Neutrophil (primary cell): ENCODE results near the gene HYAL1.
A peak's percentile ranks its signal among the peaks of the same experiment; 100 is the strongest.

Source experiments
- H3K27ac ChIP-seq: fragments of 200-600 bp; sonication (generic); 2 replicates; pipeline ENCODE4 v1.5.1; 2016; ENCODE audit warnings: mild to moderate bottlenecking, moderate library complexity
- H3K27me3 ChIP-seq: fragments of 200-600 bp; sonication (generic); 2 replicates; pipeline ENCODE4 v1.6.0; 2016; ENCODE audit warnings: mild to moderate bottlenecking
- H3K36me3 ChIP-seq: fragments of 200-600 bp; sonication (generic); 2 replicates; pipeline ENCODE4 v1.5.1; 2017
- H3K4me1 ChIP-seq, 2 experiments: fragments of 200-600 bp in 1 of 2; sonication (generic) in 1 of 2; 1 replicate in 1 of 2; 2 replicates in 1 of 2; pipeline versions ENCODE4 v1.5.1 to v1.6.1; 2013 to 2016; ENCODE audit warnings: low read depth in 1 of 2, low read length in 1 of 2, mild to moderate bottlenecking in 1 of 2, moderate library complexity in 1 of 2; ENCODE audit not compliant: control insufficient read depth in 1 of 2, insufficient read depth in 1 of 2
- H3K4me3 ChIP-seq, 2 experiments: fragments of 200-600 bp in 1 of 2; sonication (generic) in 1 of 2; 1 replicate in 1 of 2; 2 replicates in 1 of 2; pipeline ENCODE4 v1.5.1; 2013 to 2016; ENCODE audit warnings: low read depth in 1 of 2, low read length in 1 of 2, mild to moderate bottlenecking in 1 of 2, moderate library complexity in 1 of 2
- H3K9me3 ChIP-seq: fragments of 200-600 bp; sonication (generic); 2 replicates; pipeline ENCODE4 v1.5.1; 2016
- TF ChIP-seq, protein P1 (sequence below): fragments of 200-600 bp; sonication (generic); IDR thresholded peaks from 2 replicates; pipeline ENCODE4 v1.5.1; 2016; ENCODE audit warnings: antibody characterized with exemption

The HYAL1 gene

DNA sequence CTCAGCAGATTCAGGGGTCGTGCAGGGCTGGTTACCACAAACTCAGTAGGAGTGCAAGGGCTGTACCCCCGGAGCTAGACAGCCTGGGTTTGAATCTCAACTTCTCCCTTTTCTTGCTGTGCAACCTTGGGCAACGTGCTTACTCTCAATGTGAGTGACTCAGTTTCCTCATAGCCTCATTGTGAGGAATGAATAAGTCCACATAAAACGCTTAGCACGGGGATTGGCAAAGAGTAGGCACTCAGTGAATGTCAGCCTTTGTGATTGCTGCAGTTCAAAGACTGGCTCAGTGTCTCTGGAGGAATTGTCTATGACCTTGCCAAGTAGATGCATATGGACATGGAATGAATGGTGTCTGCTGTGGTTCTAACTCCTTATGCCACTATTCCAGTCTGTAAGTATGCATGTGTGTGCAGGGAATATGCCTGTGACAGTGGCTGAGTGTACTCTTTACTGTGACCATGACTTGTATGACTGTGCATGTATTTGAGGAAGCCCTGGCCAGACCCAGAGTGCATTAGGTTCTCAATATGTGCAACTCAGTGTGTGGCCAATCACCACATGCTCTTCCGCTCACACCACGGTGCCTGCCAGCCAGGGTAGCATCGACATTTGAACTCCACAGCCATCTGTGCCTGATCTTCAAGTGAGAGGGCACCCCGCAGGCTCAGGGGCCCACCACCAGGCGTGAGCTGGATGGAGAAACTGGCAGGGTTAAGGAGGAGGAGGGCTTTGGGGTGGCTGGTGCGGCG, 3.3 kb downstream of the HYAL1 start:
- Histone ChIP-seq H3K27ac (peak overlapping the region; percentile 97), H3K4me1 (peaks cover 37 to 40% of the 10 kb centered on the region in 2 experiments), H3K4me3 (peak overlapping the region; percentile 72 to 80), H3K36me3 (no peaks in the 10 kb centered on the region), H3K9me3 (no peaks in the 10 kb centered on the region), H3K27me3 (no peaks in the 10 kb centered on the region)
- TF ChIP-seq, protein P1, sequence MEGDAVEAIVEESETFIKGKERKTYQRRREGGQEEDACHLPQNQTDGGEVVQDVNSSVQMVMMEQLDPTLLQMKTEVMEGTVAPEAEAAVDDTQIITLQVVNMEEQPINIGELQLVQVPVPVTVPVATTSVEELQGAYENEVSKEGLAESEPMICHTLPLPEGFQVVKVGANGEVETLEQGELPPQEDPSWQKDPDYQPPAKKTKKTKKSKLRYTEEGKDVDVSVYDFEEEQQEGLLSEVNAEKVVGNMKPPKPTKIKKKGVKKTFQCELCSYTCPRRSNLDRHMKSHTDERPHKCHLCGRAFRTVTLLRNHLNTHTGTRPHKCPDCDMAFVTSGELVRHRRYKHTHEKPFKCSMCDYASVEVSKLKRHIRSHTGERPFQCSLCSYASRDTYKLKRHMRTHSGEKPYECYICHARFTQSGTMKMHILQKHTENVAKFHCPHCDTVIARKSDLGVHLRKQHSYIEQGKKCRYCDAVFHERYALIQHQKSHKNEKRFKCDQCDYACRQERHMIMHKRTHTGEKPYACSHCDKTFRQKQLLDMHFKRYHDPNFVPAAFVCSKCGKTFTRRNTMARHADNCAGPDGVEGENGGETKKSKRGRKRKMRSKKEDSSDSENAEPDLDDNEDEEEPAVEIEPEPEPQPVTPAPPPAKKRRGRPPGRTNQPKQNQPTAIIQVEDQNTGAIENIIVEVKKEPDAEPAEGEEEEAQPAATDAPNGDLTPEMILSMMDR, result no peak

DNA sequence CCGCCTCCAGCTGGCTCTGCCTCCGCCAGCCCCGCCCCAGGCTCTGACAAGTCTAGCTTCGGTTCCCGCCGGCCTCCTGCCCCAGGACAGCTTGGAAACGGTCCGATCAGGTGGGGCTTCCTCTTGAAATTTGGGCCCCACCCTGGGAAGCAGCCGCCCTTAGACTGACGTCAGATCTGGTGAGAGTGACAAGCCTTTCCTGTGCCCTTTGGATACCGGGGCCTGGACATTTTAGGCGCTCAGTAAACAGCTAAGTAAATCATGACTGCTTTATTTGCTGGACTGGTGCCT, 3.8 kb downstream of the HYAL1 start:
- TF ChIP-seq, protein P1, result no peak
- no peaks in the 10 kb centered on the region for H3K27me3 ChIP-seq
- no peaks in the 10 kb centered on the region for H3K9me3 ChIP-seq
- H3K27ac ChIP-seq, result peak overlapping the region; percentile 97
- peaks cover 37 to 40% of the 10 kb centered on the region in 2 experiments for H3K4me1 ChIP-seq
- peak overlapping the region; percentile 72 to 80 for H3K4me3 ChIP-seq
- no peaks in the 10 kb centered on the region for H3K36me3 ChIP-seq

DNA sequence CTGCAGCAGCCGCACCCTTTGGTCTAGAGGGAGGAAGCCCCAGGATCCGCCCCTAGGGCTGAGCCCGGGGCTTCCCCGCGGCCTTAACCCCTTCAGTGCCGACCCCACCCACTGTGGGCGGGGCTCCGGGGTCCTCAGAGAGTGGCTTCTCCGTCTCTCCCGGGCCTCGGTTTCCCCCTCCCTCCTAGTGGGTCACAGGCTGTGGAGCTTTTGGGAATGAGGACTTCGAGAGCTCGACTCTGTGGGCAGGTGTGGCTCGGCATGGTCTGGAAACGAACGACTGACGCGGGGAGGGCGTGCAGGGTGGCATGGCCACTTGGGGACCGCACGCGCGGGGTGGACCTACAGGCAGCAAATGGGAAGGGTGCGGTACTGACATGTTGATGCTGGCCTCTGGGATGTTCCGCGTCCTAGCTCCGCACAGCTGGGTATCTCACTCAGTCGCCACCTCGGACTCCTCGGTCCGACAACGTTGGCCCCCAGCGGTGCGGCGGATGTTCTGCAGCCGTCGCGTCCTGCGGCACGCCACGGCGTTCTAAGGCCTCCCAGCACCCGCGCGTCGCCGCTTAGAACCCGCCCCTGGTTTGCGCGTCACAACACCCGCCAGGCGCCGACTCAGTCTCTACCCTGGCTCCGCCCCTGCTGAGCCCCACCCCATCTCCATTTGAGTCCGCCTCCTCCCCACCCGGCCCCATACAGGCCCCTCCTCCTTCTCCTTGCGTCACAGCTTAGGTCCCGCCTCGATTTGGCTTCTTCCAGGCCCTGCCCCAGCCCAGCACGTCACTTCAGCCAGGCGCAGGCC, 4.3 kb downstream of the HYAL1 start, which contains the start of the genes HYAL3 and NAA80:
Gene HYAL3 (minus strand): TSS at position 570 of the 802 bp plus-strand sequence. CDS start 3,803 bp downstream, outside the sequence.
Gene NAA80 (minus strand): TSS at position 570 of the 802 bp plus-strand sequence. CDS start 1,942 bp downstream, outside the sequence.
- TF ChIP-seq, protein P1, result peak; percentile 92
- peaks cover 37 to 40% of the 10 kb centered on the region in 2 experiments for H3K4me1 ChIP-seq
- peak within 1 kb of the TSS; percentile 72 to 80 for H3K4me3 ChIP-seq

DNA sequence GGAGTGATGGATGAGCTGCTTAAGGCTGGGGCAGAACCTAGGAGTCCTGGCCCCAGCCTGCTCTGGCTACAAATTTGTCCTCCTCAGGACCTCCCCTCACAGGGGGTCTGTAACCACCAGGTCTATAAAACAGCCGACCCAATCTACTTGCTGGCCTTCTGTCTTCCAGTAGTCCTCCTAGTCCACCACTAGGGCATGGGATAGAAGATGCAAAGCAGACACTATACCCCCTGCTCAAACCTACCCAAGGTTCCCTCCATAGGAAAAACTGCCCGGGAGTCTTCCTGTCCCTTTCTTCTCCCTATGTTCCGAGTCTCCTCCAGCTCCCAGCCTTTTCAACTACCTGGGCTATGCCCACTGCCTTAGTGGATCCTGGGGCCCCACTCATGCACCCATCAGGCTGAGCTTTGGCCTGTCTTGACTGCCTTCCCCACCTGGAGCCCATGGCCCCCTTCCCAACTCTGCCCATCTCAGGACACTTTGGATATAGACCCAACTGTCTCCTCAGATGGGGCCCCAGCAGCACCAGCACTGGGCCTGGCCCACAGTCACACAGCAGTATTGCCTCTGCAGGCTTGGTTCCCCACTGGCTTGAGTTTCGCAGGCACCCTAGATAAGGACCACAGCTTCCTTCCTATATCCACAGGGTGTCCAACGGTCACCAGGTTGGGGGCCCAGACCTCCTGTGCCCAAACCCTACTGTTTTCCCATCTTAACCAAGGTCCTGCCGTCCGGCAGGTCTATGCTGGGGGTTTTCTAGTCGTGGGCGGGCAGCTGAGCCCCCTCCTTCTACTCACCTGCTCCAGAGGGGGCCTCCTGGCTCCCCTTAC, 5.3 kb downstream of the HYAL1 start:
- Histone ChIP-seq H3K36me3 (no peaks in the 10 kb centered on the region), H3K27me3 (no peaks in the 10 kb centered on the region), H3K4me3 (peak overlapping the region; percentile 72 to 80), H3K9me3 (no peaks in the 10 kb centered on the region), H3K4me1 (peaks cover 37 to 40% of the 10 kb centered on the region in 2 experiments), H3K27ac (peak overlapping the region; percentile 97)
- TF ChIP-seq, protein P1, result no peak

More for the DNA sequence above, 4.3 kb downstream of the HYAL1 start, which contains the start of the genes HYAL3 and NAA80:
- H3K27me3 ChIP-seq, result no peaks in the 10 kb centered on the region
- no peaks in the 10 kb centered on the region for H3K36me3 ChIP-seq
- no peaks in the 10 kb centered on the region for H3K9me3 ChIP-seq
- peak within 1 kb of the TSS; percentile 97 for H3K27ac ChIP-seq

DNA sequence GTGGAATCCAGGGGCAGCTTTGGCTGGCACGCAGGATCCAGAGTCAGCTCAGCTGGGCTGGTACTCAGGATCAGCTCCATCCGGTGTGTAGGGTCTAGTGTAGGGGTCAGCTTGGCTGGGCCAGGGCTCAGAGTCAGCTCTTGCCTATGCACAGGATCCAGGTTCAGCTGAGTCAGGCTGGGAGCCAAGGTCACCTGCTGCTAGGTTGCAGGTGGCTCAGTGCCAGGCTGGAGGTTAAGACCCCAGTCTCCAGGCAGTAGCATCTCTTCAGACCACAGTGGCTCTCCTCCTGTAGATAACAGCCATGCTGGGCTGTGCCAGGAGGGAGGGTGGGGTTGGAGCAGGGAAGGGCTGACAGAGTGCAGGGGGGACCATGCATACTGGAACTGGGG, 6.0 kb downstream of the HYAL1 start:
- H3K4me1 ChIP-seq, result peaks cover 42 to 47% of the 10 kb centered on the region in 2 experiments
- H3K36me3 ChIP-seq, result no peaks in the 10 kb centered on the region
- TF ChIP-seq, protein P1, result no peak
- peak overlapping the region; percentile 97 for H3K27ac ChIP-seq
- H3K4me3 ChIP-seq, result no peak overlapping the region
- no peaks in the 10 kb centered on the region for H3K9me3 ChIP-seq
- no peaks in the 10 kb centered on the region for H3K27me3 ChIP-seq
